Activated T-helper 1 cell treated with Interleukin-2 at 50 U/mL for 16 hours (primary cell): Measurements from ENCODE around the gene COMMD2.

ENCODE experiments used
- DNase-seq: peaks from one replicate; pipeline ENCODE4 v3.0.0-alpha.2; 2020; ENCODE audit warnings: low read depth

The COMMD2 gene

GRCh38 chr3:149752051-149752787 is at the start of gene COMMD2:
Gene COMMD2, minus strand, starts transcription at chr3:149752489. Its CDS starts 45 bp downstream, at chr3:149752444.
- DNase-seq = peak; percentile 53

GRCh38 chr3:149801639-149802038 is 49.4 kb upstream of the COMMD2 start:
- no peak for DNase-seq

- DNase-seq = no peak
Observed at GRCh38 chr3:149801195-149801594, 48.9 kb upstream of the COMMD2 start.

- DNase-seq = no peak
Observed at GRCh38 chr3:149800693-149801092, 48.4 kb upstream of the COMMD2 start.

- no peak for DNase-seq
Observed at GRCh38 chr3:149796026-149796425, 43.7 kb upstream of the COMMD2 start.

GRCh38 chr3:149792452-149793270 is 40.4 kb upstream of the COMMD2 start, which contains the start of gene ANKUB1:
Gene ANKUB1, minus strand, starts transcription at chr3:149792554. Its CDS starts 188 bp downstream, at chr3:149792366.
- no peak for DNase-seq

- DNase-seq = no peak
Observed at GRCh38 chr3:149790698-149791097, 38.4 kb upstream of the COMMD2 start.

GRCh38 chr3:149790268-149790667 is 38.0 kb upstream of the COMMD2 start:
- no peak for DNase-seq

GRCh38 chr3:149784064-149784704 is 31.9 kb upstream of the COMMD2 start:
- DNase-seq = no peak

- no peak for DNase-seq
Observed at GRCh38 chr3:149783576-149783975, 31.3 kb upstream of the COMMD2 start.

GRCh38 chr3:149781741-149782140 is 29.5 kb upstream of the COMMD2 start:
- DNase-seq = no peak

GRCh38 chr3:149781211-149781610 is 28.9 kb upstream of the COMMD2 start:
- no peak for DNase-seq

GRCh38 chr3:149777414-149778214 is 25.3 kb upstream of the COMMD2 start:
- DNase-seq = no peak

- no peak for DNase-seq
Observed at GRCh38 chr3:149776170-149776569, 23.9 kb upstream of the COMMD2 start.

GRCh38 chr3:149772861-149773260 is 20.6 kb upstream of the COMMD2 start:
- no peak for DNase-seq

GRCh38 chr3:149771652-149772271 is 19.5 kb upstream of the COMMD2 start:
- no peak for DNase-seq

- DNase-seq = no peak
Observed at GRCh38 chr3:149770246-149770645, 18.0 kb upstream of the COMMD2 start.

GRCh38 chr3:149768704-149769103 is 16.4 kb upstream of the COMMD2 start:
- no peak for DNase-seq

GRCh38 chr3:149767720-149768119 is 15.4 kb upstream of the COMMD2 start:
- DNase-seq = no peak

- DNase-seq = no peak
Observed at GRCh38 chr3:149765762-149766334, 13.6 kb upstream of the COMMD2 start.

GRCh38 chr3:149764302-149764701 is 12.0 kb upstream of the COMMD2 start:
- no peak for DNase-seq
